ENCODE data around the gene SEMA4F.

GRCh38 chr2:74648009-74648443 lies 6.0 kb upstream of the SEMA4F start, which contains the start of gene M1AP:
- no peak for TF ChIP-seq EP300 (IDR thresholded peaks at IDR 0.05)
- no peak for TF ChIP-seq CTCF (IDR thresholded peaks at IDR 0.05)

Measured in ovary (tissue), 3 donors.